Fibroblast of skin of right quadriceps (primary cell): ENCODE data around the gene HOXC6.
"Not testable (repeated sequence)": the region's sequence is repeated elsewhere in the genome, so short reads cannot be mapped to it uniquely, and the experiment has no call there.

Experiments used
- DNase-seq: peaks from one replicate; pipeline ENCODE4 v3.0.0-alpha.2; 2013

Gene HOXC6

GRCh38 chr12:54060174-54060974 is 32.1 kb downstream of the HOXC6 start:
- no peak for DNase-seq

DNA sequence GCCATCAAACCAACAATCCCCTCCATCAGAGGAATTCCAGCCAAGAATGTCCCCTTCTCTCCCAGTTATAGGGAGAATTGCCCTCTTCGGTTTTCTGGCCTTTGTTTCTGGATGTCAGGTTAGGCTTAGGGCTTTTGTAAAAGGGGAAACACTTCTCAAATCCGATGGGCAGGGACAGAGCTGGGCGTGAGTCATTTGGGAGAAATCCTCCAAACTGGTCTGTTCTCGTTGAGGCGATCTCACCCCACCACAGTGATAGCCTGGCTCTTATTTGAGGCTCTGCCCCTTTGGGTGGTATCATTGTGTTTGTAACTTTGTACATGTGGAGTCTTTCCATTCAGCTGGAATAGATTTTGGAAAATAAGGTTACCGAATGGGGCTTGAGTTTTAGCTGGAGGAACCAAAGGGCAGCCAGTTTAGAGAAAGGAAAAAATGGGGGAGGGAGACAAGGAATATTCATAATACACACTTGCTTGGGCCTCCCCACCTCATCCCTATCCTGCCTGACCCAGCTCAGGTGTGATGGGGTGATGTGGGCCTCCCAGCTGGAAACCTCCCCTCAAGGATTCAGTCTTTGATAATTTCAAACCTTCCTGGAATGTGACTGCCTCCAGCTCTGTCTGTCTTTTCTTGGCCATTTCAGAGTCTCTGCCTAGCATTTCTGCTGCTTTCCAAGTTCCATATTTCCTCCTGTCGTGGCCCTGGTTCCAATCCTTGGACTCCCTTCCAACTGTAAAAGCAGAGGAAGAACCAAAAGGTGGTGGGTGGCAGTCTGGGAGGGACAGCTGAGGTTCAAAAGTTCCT is 32.9 kb downstream of the HOXC6 start:
- no peak for DNase-seq

DNA sequence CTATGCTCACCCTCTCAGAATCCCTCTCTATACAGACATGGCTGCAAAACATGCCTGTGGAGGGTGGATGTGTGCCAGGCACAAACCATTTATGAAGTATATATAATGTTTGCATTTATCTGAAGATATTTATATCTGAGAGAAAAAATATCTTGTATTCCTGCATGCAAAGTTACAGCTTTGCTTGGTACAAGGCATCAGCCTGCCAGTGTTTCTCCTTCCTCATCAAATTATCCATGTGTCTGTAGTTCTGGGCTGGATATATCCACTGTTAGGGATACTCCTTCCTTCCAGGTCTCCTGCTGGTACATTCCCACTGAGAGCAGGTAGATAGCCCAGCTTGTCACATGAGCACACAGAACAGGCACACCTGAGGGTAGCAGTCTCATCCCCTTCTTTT is 37.4 kb downstream of the HOXC6 start:
- no peak for DNase-seq

GRCh38 chr12:54066408-54066807 is 38.2 kb downstream of the HOXC6 start:
- no peak for DNase-seq

DNA sequence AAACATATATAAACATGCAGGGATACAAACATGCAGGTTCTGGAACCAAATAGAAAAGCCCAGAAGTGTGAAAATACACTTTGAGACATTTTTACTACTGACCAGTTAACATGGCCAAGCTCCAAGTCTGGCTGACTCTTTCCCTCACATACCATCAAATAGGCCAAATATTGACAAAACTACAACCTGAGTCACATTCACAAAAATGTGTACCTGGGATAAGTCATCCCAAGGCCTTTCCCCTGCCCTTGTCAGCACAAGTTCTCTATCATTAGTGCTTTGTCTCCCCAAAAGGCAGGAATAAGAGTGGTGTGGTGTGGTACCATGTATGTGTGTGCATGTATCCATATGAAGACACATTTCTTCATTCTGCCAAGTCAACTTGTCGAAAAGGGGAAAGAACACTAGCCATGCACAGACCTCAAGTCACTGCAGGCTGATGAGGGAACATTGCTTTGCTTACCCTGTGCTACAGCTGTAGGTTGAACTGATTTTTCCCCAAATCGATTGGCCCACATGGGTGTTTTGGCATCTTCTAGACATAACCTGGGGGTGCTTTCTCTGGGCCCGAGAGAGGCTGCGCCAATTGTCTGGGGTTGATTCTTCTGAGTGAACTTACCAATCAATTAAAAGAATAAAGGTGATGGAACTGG is 40.3 kb downstream of the HOXC6 start:
- DNase-seq = no peak

DNA sequence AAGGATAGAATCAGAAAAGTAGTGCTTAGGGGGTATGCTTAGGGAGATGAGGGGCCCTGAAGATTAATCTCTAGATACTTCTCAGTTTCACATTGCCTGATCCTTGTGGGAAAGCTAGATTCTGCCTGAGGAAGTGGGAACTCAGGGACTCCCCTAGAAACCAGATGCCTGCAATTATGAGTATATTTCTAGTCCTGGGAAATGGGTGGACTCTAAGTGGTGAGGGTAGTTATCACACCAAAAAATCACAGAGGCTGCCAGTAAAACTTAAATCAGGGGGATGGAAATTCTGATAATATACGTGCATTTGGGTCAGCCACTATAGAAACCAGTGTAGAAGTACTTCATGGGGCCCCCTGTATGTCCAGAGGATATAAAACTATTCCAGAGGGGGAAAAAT is 43.7 kb downstream of the HOXC6 start:
- DNase-seq = no peak

DNA sequence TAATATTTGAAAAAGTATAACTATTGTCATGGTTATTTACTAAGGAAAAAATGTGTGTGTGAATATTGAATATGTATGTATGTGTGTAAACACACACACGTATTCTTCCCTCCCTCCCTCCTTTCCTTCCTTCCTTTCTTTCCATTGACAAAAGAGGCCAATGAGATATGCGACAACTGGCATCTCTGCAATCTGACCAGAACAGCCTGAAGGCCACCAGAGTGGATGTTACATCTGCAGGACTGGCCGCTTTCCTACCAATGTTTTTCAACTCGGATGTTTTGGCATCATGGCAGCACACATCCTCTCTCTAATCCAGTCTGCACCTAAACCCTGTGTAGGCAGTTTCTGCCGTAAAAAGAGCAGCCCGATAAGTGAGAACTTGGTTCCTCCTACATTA is 46.1 kb downstream of the HOXC6 start:
- no peak for DNase-seq

DNA sequence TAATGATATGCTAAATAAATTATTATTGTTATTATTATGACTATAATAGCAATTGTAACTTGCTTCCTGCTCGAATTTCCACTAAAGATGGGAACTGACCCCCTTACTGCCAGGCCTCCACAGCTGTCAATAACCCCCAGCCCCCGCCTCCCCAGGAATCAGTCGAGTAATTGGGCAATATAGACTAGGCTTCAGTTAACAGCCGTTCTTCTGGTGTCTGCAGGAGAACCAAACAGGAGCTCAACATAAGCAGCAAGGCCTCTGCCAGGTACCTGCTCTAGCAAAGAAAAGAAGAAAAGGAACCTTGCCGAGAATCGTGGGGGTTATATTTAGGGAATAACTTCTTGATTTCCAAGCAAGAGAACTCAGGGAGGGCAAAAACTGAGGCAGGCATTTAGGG is 47.2 kb downstream of the HOXC6 start:
- DNase-seq = no peak

GRCh38 chr12:54075974-54076373 is 47.7 kb downstream of the HOXC6 start:
- no peak for DNase-seq

GRCh38 chr12:54077843-54078242 is 49.6 kb downstream of the HOXC6 start:
- DNase-seq = not testable (repeated sequence)

DNA sequence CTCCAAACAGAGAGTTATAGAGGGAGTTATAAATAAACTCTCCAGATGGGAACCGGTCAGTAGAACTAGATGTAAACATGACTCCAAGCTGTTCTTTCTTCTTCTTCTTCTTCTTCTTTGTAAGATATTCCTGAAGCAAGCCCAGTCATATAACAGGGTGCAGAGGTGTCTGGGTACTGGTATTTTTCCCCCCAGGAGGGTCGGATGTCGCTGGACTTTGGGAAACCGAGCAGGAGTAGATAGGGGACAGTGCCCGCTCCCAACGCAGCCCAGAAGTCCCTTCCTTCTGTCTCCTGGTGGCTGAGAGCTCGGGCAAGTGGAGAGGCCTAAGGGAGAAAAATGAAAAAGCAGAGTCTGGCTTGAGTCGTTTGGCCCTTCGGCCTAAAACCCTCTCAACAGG is 50.9 kb downstream of the HOXC6 start:
- DNase-seq = not testable (repeated sequence)
